Uterus (tissue), 4 donors: ENCODE results near the gene GCK. TPM values are rescaled to one million over a fixed set of nuclear protein-coding genes. Genes with fewer than 3 reads are reported as not detected.

Experiments
- DNase-seq, 2 donors: peaks; one replicate each; pipeline ENCODE4 v3.0.0-alpha.2; 2019 to 2020
- H3K27ac ChIP-seq, 2 donors: fragments of 200-600 bp; sonication (generic); 1 replicate in 1 of 2; 2 replicates in 1 of 2; pipeline ENCODE4 v1.5.1; 2016 to 2018
- H3K27me3 ChIP-seq, 2 donors: fragments of 200-600 bp; sonication (generic); one replicate each; pipeline ENCODE4 v1.5.1; 2018 to 2019; ENCODE audit warnings: control low read depth in 1 of 2
- H3K36me3 ChIP-seq, 2 donors: fragments of 200-600 bp; sonication (generic); one replicate each; pipeline ENCODE4 v1.5.1; 2019; ENCODE audit warnings: control low read depth in 1 of 2
- H3K4me1 ChIP-seq, 2 donors: fragments of 200-600 bp; sonication (generic); one replicate each; pipeline ENCODE4 v1.5.1; 2018 to 2019; ENCODE audit warnings: control low read depth in 1 of 2
- H3K4me3 ChIP-seq, 2 donors: fragments of 200-600 bp; sonication (generic); 1 replicate in 1 of 2; 2 replicates in 1 of 2; pipeline ENCODE4 v1.5.1; 2018 to 2019; ENCODE audit warnings: mild to moderate bottlenecking in 1 of 2
- H3K9me3 ChIP-seq, 2 donors: fragments of 200-600 bp; sonication (generic); one replicate each; pipeline ENCODE4 v1.5.1; 2019; ENCODE audit warnings: control low read depth in 1 of 2
- CTCF ChIP-seq, 4 experiments: fragments of 200-600 bp in 2 of 4; fragments of 450-650 bp in 2 of 4; sonication (generic) in 2 of 4; IDR thresholded peaks; one replicate each; pipeline ENCODE4 v1.5.1; 2016 to 2019; ENCODE audit warnings: antibody characterized with exemption in 4 of 4, mild to moderate bottlenecking in 2 of 4, moderate library complexity in 1 of 4
- POLR2A ChIP-seq, 2 donors: fragments of 450-650 bp; IDR thresholded peaks; one replicate each; pipeline ENCODE4 v1.6.1; 2016; ENCODE audit warnings: antibody characterized with exemption in 2 of 2, mild to moderate bottlenecking in 1 of 2, moderate library complexity in 1 of 2
- intact Hi-C: fragments of 100-400 bp; cut with DNase I; formaldehyde crosslinking; loops from one replicate; pipeline ENCODE4 v1.15.1; 2023; ENCODE audit warnings: low total_unique reads
- total RNA-seq, 4 donors: library from RNA; depleted of rRNA in 3 of 4; stranded (reverse); fragments of >200 nt in 3 of 4; gene quantifications; one replicate each; pipeline versions ENCODE4 v1.1.0 to v1.2.4, GENCODE V29; 2014 to 2023
- donor health status: DM: yes; HTN: yes; CAD: no.

Gene GCK
- total RNA-seq, 4 donors from 2014 or later: 0.29 to 2.6 (median 1.8) TPM; not detected in 1

GRCh38 chr7:44151956-44152355 is 37.3 kb downstream of the GCK start:
- Histone ChIP-seq H3K4me1 (no peaks in the 10 kb centered on the region), H3K27me3 (no peaks in the 10 kb centered on the region), H3K4me3 (no peak overlapping the region), H3K36me3 (no peaks in the 10 kb centered on the region), H3K27ac (no peak overlapping the region), H3K9me3 (no peaks in the 10 kb centered on the region)
- peak in 1 of 2 donors; percentile 9 for DNase-seq
- TF ChIP-seq CTCF (IDR thresholded peaks at IDR 0.05) (no peak), POLR2A (IDR thresholded peaks at IDR 0.05) (no peak)
- intact Hi-C loops: no loop called here

GRCh38 chr7:44150966-44151941 is 38.0 kb downstream of the GCK start:
- no peak overlapping the region for H3K4me3 ChIP-seq
- no peaks in the 10 kb centered on the region for H3K36me3 ChIP-seq
- peak in 1 of 2 donors; percentile 6 for DNase-seq
- intact Hi-C loops: no loop called here
- TF ChIP-seq CTCF (IDR thresholded peaks at IDR 0.05) (no peak), POLR2A (IDR thresholded peaks at IDR 0.05) (no peak)
- H3K4me1 ChIP-seq: no peaks in the 10 kb centered on the region
- no peaks in the 10 kb centered on the region for H3K9me3 ChIP-seq
- no peak overlapping the region for H3K27ac ChIP-seq
- H3K27me3 ChIP-seq: no peaks in the 10 kb centered on the region

GRCh38 chr7:44150466-44150832 is 38.8 kb downstream of the GCK start:
- intact Hi-C loops: no loop called here
- H3K4me1 ChIP-seq: peaks cover 0 to 2% of the 10 kb centered on the region in 2 donors
- TF ChIP-seq CTCF (IDR thresholded peaks at IDR 0.05) (no peak), POLR2A (IDR thresholded peaks at IDR 0.05) (no peak)
- no peaks in the 10 kb centered on the region for H3K27me3 ChIP-seq
- H3K27ac ChIP-seq: no peak overlapping the region
- no peaks in the 10 kb centered on the region for H3K36me3 ChIP-seq
- no peaks in the 10 kb centered on the region for H3K9me3 ChIP-seq
- no peak for DNase-seq
- H3K4me3 ChIP-seq: no peak overlapping the region

GRCh38 chr7:44149571-44150465 is 39.4 kb downstream of the GCK start:
- DNase-seq: peak in 1 of 2 donors; percentile 8
- TF ChIP-seq CTCF (IDR thresholded peaks at IDR 0.05): no peak
- no peak for TF ChIP-seq POLR2A (IDR thresholded peaks at IDR 0.05)
- H3K27ac ChIP-seq: no peak overlapping the region

More at GRCh38 chr7:44149571-44150465, 39.4 kb downstream of the GCK start:
- no peaks in the 10 kb centered on the region for H3K36me3 ChIP-seq
- H3K4me3 ChIP-seq: no peak overlapping the region
- H3K9me3 ChIP-seq: no peaks in the 10 kb centered on the region
- peaks cover 0 to 5% of the 10 kb centered on the region in 2 donors for H3K4me1 ChIP-seq
- intact Hi-C loops: no loop called here
- H3K27me3 ChIP-seq: no peaks in the 10 kb centered on the region
